Endodermal cell (in vitro differentiated cells): ENCODE results near the gene BCL11A. TPM values are rescaled to one million over a fixed set of nuclear protein-coding genes. Genes with fewer than 3 reads are reported as not detected.
A peak's percentile ranks its signal among the peaks of the same experiment; 100 is the strongest.
"Not testable (repeated sequence)": the region's sequence is repeated elsewhere in the genome, so short reads cannot be mapped to it uniquely, and the experiment has no call there.

ENCODE experiments used
- DNase-seq: peaks from one replicate; pipeline ENCODE4 v3.0.0-alpha.2; 2017
- H3K27ac ChIP-seq: 2 replicates; pipeline ENCODE4 v1.5.1; 2013; ENCODE audit warnings: mild to moderate bottlenecking, low read depth, low read length, moderate library complexity
- H3K27me3 ChIP-seq: 2 replicates; pipeline ENCODE4 v1.6.1; 2013; ENCODE audit warnings: mild to moderate bottlenecking, low read length, moderate library complexity; ENCODE audit not compliant: insufficient read depth, control insufficient read depth, poor library complexity, severe bottlenecking
- H3K36me3 ChIP-seq: 2 replicates; pipeline ENCODE4 v1.7.0; 2013; ENCODE audit warnings: mild to moderate bottlenecking, low read length, moderate library complexity; ENCODE audit not compliant: control insufficient read depth, insufficient read depth
- H3K4me1 ChIP-seq: one replicate; pipeline ENCODE4 v1.7.0; 2013; ENCODE audit warnings: low read length; ENCODE audit not compliant: control insufficient read depth, insufficient read depth
- H3K4me3 ChIP-seq: 2 replicates; pipeline ENCODE4 v1.5.1; 2013; ENCODE audit warnings: mild to moderate bottlenecking, low read length, moderate library complexity
- H3K9ac ChIP-seq: 2 replicates; pipeline ENCODE4 v1.6.1; 2013; ENCODE audit warnings: mild to moderate bottlenecking, low read length, moderate library complexity; ENCODE audit not compliant: poor library complexity, severe bottlenecking; ENCODE audit errors: extremely low read depth
- H3K9me3 ChIP-seq: 2 replicates; pipeline ENCODE4 v1.6.1; 2013; ENCODE audit warnings: mild to moderate bottlenecking, low read length, moderate library complexity; ENCODE audit not compliant: control insufficient read depth
- H3K27ac Mint-ChIP-seq: 2 replicates; pipeline ENCODE4 v1.8.0; 2020; ENCODE audit warnings: mixed read lengths
- H3K27me3 Mint-ChIP-seq: 2 replicates; pipeline ENCODE4 v1.8.0; 2021; ENCODE audit warnings: mild to moderate bottlenecking, mixed read lengths; ENCODE audit not compliant: insufficient read depth
- H3K36me3 Mint-ChIP-seq: 2 replicates; pipeline ENCODE4 v1.8.0; 2020; ENCODE audit warnings: low read depth, mixed read lengths
- H3K4me1 Mint-ChIP-seq: 2 replicates; pipeline ENCODE4 v1.8.0; 2020; ENCODE audit warnings: mixed read lengths
- H3K4me3 Mint-ChIP-seq: 2 replicates; pipeline ENCODE4 v1.8.0; 2020; ENCODE audit warnings: mild to moderate bottlenecking, moderate library complexity, mixed read lengths
- H3K9me3 Mint-ChIP-seq: 2 replicates; pipeline ENCODE4 v1.8.0; 2020; ENCODE audit warnings: mild to moderate bottlenecking, mixed read lengths
- WGBS, 2 experiments: methylation state at CpG; one replicate each; pipeline versions ENCODE4 v1.1.5 to v1.1.7; 2013; ENCODE audit warnings: missing lambda C conversion rate in 2 of 2, mixed read lengths in 1 of 2; ENCODE audit not compliant: insufficient coverage in 1 of 2, insufficient read length in 1 of 2; 5-methylcytosine and 5-hydroxymethylcytosine counted together
- total RNA-seq, 2 donors: library from RNA; stranded (reverse); fragmentation: NEBNext Ultra II Directional in 1 of 2; extraction: Animal tissue kit (Norgen Biotek cat#: 25700) in 1 of 2; gene quantifications; 2 replicates in 1 of 2; 3 replicates in 1 of 2; pipeline ENCODE4 v1.2.1, GENCODE V29; 2021
- TF ChIP-seq, protein P1 (sequence below): fragments of 200-600 bp; sonication (generic); conservative IDR thresholded peaks from 2 replicates; pipeline ENCODE4 v1.5.0; 2021; ENCODE audit warnings: antibody characterized with exemption, mild to moderate bottlenecking

Gene BCL11A
- total RNA-seq, 2 donors from 2014 or later = 14.7 to 16.3 TPM

DNA sequence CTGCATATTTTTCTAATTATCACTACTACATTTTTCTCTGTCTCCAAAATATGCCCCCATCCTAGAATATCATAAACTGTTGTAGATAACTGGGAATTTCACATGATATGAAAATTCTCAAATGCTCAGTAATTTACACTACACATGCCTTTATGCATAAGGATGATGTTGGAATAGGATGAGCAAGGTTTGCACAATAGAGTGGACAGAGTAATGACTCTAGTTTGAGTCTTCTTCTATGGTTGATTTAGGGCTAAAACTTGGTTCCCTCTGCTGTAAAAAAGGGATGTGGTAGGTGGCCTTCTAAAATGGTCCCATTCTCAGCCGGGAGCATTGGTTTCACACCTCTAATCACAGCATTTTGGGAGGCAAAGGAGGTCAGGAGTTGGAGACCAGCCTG, 129.9 kb downstream of the BCL11A start:
- H3K36me3 Mint-ChIP-seq = peaks cover 23% of the 10 kb centered on the region
- H3K4me1 Mint-ChIP-seq = peaks cover 19% of the 10 kb centered on the region
- no peak overlapping the region for H3K9ac ChIP-seq
- peaks cover 7% of the 10 kb centered on the region for H3K27me3 ChIP-seq
- WGBS, 2 experiments = 83% methylated on average over 1 of the region's 1 CpG; no CpG with 5 or more reads in 1 of the 2 experiments
- peak overlapping the region; percentile 78 for H3K4me3 ChIP-seq
- peaks cover 12% of the 10 kb centered on the region for H3K36me3 ChIP-seq
- TF ChIP-seq, protein P1, sequence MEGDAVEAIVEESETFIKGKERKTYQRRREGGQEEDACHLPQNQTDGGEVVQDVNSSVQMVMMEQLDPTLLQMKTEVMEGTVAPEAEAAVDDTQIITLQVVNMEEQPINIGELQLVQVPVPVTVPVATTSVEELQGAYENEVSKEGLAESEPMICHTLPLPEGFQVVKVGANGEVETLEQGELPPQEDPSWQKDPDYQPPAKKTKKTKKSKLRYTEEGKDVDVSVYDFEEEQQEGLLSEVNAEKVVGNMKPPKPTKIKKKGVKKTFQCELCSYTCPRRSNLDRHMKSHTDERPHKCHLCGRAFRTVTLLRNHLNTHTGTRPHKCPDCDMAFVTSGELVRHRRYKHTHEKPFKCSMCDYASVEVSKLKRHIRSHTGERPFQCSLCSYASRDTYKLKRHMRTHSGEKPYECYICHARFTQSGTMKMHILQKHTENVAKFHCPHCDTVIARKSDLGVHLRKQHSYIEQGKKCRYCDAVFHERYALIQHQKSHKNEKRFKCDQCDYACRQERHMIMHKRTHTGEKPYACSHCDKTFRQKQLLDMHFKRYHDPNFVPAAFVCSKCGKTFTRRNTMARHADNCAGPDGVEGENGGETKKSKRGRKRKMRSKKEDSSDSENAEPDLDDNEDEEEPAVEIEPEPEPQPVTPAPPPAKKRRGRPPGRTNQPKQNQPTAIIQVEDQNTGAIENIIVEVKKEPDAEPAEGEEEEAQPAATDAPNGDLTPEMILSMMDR = no peak
- H3K9me3 ChIP-seq = peaks cover 13% of the 10 kb centered on the region
- peaks cover 4% of the 10 kb centered on the region for H3K9me3 Mint-ChIP-seq
- H3K27ac ChIP-seq = no peak overlapping the region
- DNase-seq = no peak
- H3K27ac Mint-ChIP-seq = no peak overlapping the region
- H3K4me3 Mint-ChIP-seq = no peak overlapping the region
- peaks cover 9% of the 10 kb centered on the region for H3K4me1 ChIP-seq
- peaks cover 4% of the 10 kb centered on the region for H3K27me3 Mint-ChIP-seq

DNA sequence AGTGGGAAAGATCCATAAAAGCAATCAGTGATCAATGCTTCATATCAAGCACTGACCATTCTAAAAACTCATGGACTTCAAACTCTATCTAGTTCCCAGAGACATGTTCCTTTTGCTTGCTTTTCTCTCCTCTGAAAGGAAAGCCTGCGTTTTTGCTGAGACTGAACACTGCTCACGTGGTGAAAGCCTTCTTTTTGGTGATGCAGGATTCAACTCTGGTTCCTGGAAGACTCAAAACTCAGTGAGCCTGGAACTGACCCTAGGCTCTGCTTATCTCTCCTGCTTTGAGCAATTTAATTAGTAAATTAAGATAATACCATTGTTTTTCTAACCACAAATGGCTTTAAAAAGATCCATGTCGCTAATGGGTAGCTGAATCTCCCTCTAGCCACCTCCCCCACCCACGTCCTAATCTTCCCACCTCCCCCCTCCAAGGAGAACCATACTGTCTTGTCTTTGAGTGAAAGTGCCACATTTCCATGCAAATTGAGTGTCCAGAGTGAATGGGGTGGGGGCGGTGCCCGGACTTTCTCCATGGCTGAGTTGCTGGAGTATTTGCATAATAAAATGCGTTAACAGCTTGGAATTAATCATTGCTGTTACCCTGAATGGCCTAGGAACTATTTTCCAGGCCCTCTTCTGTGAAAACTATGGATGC, 130.5 kb downstream of the BCL11A start:
- no peak overlapping the region for H3K27ac Mint-ChIP-seq
- Histone ChIP-seq H3K27me3 (peaks cover 7% of the 10 kb centered on the region), H3K4me3 (peak overlapping the region; percentile 78), H3K9me3 (peaks cover 13% of the 10 kb centered on the region), H3K27ac (no peak overlapping the region), H3K4me1 (peaks cover 9% of the 10 kb centered on the region), H3K36me3 (peaks cover 12% of the 10 kb centered on the region), H3K9ac (no peak overlapping the region)
- H3K27me3 Mint-ChIP-seq = peaks cover 2% of the 10 kb centered on the region
- peaks cover 23% of the 10 kb centered on the region for H3K36me3 Mint-ChIP-seq
- WGBS, 2 experiments = 23 to 35% methylated on average over 5 to 7 of the region's 7 CpGs
- no peak overlapping the region for H3K4me3 Mint-ChIP-seq
- peaks cover 24% of the 10 kb centered on the region for H3K4me1 Mint-ChIP-seq
- DNase-seq = peak; percentile 70
- TF ChIP-seq, protein P1 = no peak
- peaks cover 4% of the 10 kb centered on the region for H3K9me3 Mint-ChIP-seq

DNA sequence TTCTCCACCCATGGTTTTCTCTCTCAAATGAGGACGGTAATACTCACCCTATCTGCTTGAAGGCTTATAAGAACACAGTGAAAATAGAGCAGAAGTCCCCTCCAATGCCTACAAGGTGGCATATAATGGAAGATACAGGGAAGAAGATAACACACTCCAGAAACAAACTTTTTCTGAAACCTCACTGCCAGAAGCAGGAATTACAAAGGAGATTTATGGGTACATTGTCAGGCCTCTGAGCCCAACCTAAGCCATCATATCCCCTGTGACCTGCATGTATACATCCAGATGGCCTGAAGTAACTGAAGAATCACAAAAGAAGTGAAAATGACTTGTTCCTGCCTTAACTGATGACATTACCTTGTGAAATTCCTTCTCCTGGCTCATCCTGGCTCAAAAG, 136.2 kb downstream of the BCL11A start:
- H3K4me1 ChIP-seq, H3K9me3 Mint-ChIP-seq, H3K9me3 ChIP-seq, H3K27me3 Mint-ChIP-seq, H3K27me3 ChIP-seq, H3K27ac ChIP-seq, H3K4me3 Mint-ChIP-seq, H3K9ac ChIP-seq, H3K36me3 ChIP-seq, H3K36me3 Mint-ChIP-seq: not testable (repeated sequence)
- Mint-ChIP-seq H3K27ac (peak overlapping the region; percentile 80), H3K4me1 (peaks cover 36% of the 10 kb centered on the region)
- 15% methylated on average over 1 of the region's 1 CpG; no CpG with 5 or more reads in 1 of the 2 experiments for WGBS, 2 experiments
- peak overlapping the region; percentile 59 for H3K4me3 ChIP-seq
- DNase-seq = peak; percentile 59
